ENCODE data around the gene BTBD1. TPM values are rescaled to one million over a fixed set of nuclear protein-coding genes. Genes with fewer than 3 reads are reported as not detected.

The BTBD1 gene
- total and polyA plus RNA-seq, 7 donors: 32.1 to 82.4 (median 64.2) TPM

DNA sequence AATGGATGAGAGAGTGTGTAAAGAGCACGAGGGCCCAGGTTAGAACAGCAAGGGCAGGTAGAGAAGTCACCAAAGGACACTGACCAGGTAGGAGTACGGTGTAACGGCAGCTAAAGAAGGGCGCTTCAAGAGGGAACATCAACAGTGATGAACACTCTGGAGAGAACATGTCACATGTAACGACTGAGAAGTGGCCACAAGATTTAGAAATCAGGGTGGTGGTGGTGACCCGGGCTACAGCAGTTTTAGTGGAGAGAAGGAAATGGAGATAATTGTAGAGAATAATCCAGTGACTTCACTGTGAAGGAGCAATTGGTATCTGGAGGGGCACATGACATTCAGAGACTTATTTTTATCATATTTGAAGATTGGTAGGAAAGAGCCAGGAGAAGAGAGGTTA is 54.4 kb downstream of the BTBD1 start:
- no peaks in the 10 kb centered on the region for H3K9me3 ChIP-seq
- no peak overlapping the region for H3K4me3 ChIP-seq
- H3K27ac ChIP-seq: no peak overlapping the region
- no peak for DNase-seq
- peaks cover 0 to 34% (median 18%) of the 10 kb centered on the region in 4 donors for H3K4me1 ChIP-seq
- H3K27me3 ChIP-seq: no peaks in the 10 kb centered on the region
- intact Hi-C loops (cut with DNase I): loop anchor here (5.0 kb wide), 1 partner anchor 195 kb away; the partner anchor contains the start of gene HDGFL3
- peaks cover 3 to 48% (median 16%) of the 10 kb centered on the region in 4 donors for H3K36me3 ChIP-seq
- 95 to 96% methylated on average over 6 of the region's 6 CpGs for WGBS, 2 donors
- TF ChIP-seq POLR2AphosphoS5 (IDR thresholded peaks at IDR 0.05): no peak
- no peak for TF ChIP-seq EP300 (IDR thresholded peaks at IDR 0.05)
- no peak for TF ChIP-seq POLR2A (IDR thresholded peaks at IDR 0.05)
- TF ChIP-seq, protein P1, sequence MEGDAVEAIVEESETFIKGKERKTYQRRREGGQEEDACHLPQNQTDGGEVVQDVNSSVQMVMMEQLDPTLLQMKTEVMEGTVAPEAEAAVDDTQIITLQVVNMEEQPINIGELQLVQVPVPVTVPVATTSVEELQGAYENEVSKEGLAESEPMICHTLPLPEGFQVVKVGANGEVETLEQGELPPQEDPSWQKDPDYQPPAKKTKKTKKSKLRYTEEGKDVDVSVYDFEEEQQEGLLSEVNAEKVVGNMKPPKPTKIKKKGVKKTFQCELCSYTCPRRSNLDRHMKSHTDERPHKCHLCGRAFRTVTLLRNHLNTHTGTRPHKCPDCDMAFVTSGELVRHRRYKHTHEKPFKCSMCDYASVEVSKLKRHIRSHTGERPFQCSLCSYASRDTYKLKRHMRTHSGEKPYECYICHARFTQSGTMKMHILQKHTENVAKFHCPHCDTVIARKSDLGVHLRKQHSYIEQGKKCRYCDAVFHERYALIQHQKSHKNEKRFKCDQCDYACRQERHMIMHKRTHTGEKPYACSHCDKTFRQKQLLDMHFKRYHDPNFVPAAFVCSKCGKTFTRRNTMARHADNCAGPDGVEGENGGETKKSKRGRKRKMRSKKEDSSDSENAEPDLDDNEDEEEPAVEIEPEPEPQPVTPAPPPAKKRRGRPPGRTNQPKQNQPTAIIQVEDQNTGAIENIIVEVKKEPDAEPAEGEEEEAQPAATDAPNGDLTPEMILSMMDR (IDR thresholded peaks at IDR 0.05): no peak

DNA sequence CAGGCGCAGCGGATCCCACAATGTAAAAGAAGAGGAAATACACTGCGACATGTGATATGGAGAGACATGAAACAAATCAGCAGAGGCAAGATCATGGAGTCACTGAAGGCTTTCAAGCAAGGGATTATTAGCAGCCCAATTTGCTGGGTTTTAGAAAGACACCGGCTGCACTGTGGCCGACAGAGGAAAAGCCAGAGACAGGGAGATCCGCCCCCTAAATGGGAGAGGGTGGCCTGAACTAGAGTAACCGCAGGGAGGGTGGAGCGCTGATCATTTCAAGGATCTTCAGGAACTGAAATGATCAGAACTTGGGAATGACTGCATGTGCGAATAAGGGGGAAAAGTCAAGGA is 55.0 kb downstream of the BTBD1 start:
- peak overlapping the region; percentile 79 to 97 (median 87) for H3K4me3 ChIP-seq
- DNase-seq: no peak
- no peaks in the 10 kb centered on the region for H3K9me3 ChIP-seq
- no peaks in the 10 kb centered on the region for H3K27me3 ChIP-seq
- WGBS, 2 donors: 47 to 65% methylated on average over 9 of the region's 9 CpGs
- peak overlapping the region; percentile 84 to 88 (median 84) for H3K27ac ChIP-seq
- peaks cover 0 to 34% (median 18%) of the 10 kb centered on the region in 4 donors for H3K4me1 ChIP-seq
- TF ChIP-seq POLR2A (IDR thresholded peaks at IDR 0.05): no peak
- TF ChIP-seq EP300 (IDR thresholded peaks at IDR 0.05): no peak
- TF ChIP-seq, protein P1 (IDR thresholded peaks at IDR 0.05): no peak
- TF ChIP-seq POLR2AphosphoS5 (IDR thresholded peaks at IDR 0.05): no peak
- H3K36me3 ChIP-seq: peaks cover 5 to 48% (median 17%) of the 10 kb centered on the region in 4 donors
- intact Hi-C loops (cut with DNase I): loop anchor here (5.0 kb wide), 1 partner anchor 195 kb away; the partner anchor contains the start of gene HDGFL3

DNA sequence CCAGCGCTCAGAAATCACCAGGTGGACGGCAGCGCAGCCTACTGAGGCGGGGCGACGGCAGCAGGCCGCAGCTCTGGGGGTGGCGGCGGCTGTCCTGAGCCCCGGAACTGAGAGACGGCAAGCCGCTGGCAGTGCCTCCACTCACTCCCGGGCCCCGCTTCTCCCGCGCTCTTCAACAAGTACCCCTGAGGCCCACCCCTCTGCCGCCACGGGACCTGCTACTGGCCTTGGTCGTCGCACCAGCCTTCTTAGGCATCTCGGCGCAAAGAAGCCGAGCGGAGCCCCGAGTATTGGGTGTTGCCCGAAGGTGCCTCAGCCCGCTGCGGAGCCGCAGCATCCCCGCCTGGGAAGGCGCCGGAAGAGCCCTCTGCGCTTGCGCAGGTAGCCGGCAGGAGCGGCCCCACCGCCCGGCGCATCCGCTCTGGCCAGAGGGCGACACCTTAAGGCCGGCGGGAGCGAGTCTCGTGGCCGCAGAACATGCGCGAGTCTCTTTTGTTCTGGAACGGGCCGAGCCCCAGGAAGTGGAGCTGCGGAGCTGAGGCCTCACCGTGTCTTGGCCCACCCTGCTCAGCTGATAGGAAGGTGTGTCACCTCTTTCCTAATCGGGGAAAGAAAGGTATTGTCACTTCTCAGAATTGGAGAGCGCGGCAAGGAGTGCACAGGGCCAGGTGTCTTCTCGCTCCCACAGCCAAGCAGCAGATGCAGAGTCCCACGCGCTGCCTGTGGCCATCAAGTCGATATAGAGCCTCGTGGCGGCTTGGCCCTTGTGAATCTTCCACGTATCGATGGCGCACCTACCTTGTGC is 55.6 kb downstream of the BTBD1 start, which contains the start of gene C15orf40:
Gene C15orf40, minus strand, starts transcription at position 369 of the 805 bp plus-strand sequence. Its CDS starts 32 bp downstream, at position 337.
- no peaks in the 10 kb centered on the region for H3K27me3 ChIP-seq
- peaks cover 5 to 48% (median 19%) of the 10 kb centered on the region in 4 donors for H3K36me3 ChIP-seq
- H3K27ac ChIP-seq: peak within 1 kb of the TSS; percentile 84 to 88 (median 84)
- H3K4me3 ChIP-seq: peak within 1 kb of the TSS; percentile 79 to 97 (median 87)
- no peaks in the 10 kb centered on the region for H3K9me3 ChIP-seq
- WGBS, 2 donors: 1 to 2% methylated on average over 64 of the region's 64 CpGs
- TF ChIP-seq EP300 (IDR thresholded peaks at IDR 0.05) (no peak), POLR2AphosphoS5 (IDR thresholded peaks at IDR 0.05) (peak; percentile 80 to 94 (median 88)), POLR2A (IDR thresholded peaks at IDR 0.05) (peak; percentile 61 to 67)
- TF ChIP-seq, protein P1 (IDR thresholded peaks at IDR 0.05): peak; percentile 51 to 54 (median 52)
- intact Hi-C loops (cut with DNase I): loop anchor here (1.0 to 5.0 kb wide), 2 partner anchors 56 to 196 kb away; partner anchors contain the start of genes BTBD1 and HDGFL3
- peaks cover 0 to 34% (median 18%) of the 10 kb centered on the region in 4 donors for H3K4me1 ChIP-seq
- DNase-seq: peak; percentile 95

DNA sequence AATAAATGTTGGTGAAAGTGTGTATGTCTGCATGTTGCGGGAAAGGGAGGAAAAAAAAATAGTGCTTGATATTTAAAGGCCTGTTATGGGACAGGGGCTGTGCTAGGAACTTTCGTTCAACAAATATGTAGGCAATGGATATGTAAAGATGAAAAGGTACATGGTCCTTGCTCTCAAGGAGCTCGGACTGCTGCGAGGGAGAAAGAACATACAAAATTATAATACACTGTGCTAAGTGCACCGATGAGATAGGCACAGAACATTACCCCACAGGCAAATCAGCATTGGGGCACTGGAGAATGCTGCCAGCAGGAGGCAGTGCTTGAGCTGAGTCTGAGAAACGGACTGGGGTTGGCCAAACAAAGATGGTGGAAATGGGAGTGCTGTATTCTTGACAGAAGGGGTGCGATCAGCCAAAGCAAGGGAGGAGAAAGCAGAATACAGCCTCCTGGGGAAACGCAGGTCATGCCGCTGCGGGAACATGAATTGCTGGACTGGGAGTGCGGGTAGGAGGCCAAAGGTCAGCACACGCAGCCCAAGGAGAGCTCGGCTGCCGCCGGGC is 56.3 kb downstream of the BTBD1 start:
- intact Hi-C loops (cut with DNase I): loop anchor here (1.0 to 5.0 kb wide), 2 partner anchors 57 to 197 kb away; partner anchors contain the start of genes BTBD1 and HDGFL3
- H3K4me3 ChIP-seq: peak overlapping the region; percentile 79 to 97 (median 87)
- H3K27me3 ChIP-seq: no peaks in the 10 kb centered on the region
- DNase-seq: peak; percentile 80
- no peaks in the 10 kb centered on the region for H3K9me3 ChIP-seq
- peaks cover 0 to 34% (median 18%) of the 10 kb centered on the region in 4 donors for H3K4me1 ChIP-seq
- WGBS, 2 donors: 8 to 9% methylated on average over 15 of the region's 15 CpGs
- H3K36me3 ChIP-seq: peaks cover 5 to 45% (median 22%) of the 10 kb centered on the region in 4 donors
- peak overlapping the region; percentile 84 to 88 (median 84) for H3K27ac ChIP-seq
- no peak for TF ChIP-seq POLR2A (IDR thresholded peaks at IDR 0.05)
- TF ChIP-seq, protein P1 (IDR thresholded peaks at IDR 0.05): peak; percentile 50 to 64 (median 61)
